Stimulated activated CD8-positive, alpha-beta memory T cell treated with anti-CD3 and anti-CD28 coated beads, Interleukin-4, amount 100 ng/mL, for 48 hours (primary cell): ENCODE measurements around the gene CDC42SE2.
"Not testable (repeated sequence)": the region's sequence is repeated elsewhere in the genome, so short reads cannot be mapped to it uniquely, and the experiment has no call there.

Source experiments
- DNase-seq: peaks from one replicate; pipeline ENCODE4 v3.0.0-alpha.2; 2020

CDC42SE2 gene

GRCh38 chr5:131396630-131397273 is 132.9 kb downstream of the CDC42SE2 start:
- no peak for DNase-seq

DNA sequence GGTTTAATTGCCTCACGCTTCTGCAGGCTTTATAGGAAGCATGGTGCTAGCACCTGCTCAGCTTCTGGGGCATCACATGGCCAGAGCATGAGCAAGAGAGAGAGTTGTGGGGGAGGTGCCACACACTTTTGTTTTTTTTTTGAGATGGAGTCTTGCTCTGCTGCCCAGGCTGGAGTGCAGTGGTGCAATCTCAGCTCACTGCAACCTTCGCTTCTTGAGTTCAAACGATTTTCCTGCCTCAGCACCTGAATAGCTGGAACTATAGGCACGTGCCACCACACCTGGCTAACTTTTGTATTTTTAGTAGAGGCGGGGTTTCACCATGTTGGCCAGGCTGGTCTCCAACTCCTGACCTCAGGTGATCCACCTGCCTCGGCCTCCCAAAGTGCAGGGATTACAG is 135.2 kb downstream of the CDC42SE2 start:
- not testable (repeated sequence) for DNase-seq

GRCh38 chr5:131400585-131400984 is 136.7 kb downstream of the CDC42SE2 start:
- DNase-seq: no peak

- DNase-seq: no peak
Observed at GRCh38 chr5:131405674-131406073, 141.8 kb downstream of the CDC42SE2 start.

DNA sequence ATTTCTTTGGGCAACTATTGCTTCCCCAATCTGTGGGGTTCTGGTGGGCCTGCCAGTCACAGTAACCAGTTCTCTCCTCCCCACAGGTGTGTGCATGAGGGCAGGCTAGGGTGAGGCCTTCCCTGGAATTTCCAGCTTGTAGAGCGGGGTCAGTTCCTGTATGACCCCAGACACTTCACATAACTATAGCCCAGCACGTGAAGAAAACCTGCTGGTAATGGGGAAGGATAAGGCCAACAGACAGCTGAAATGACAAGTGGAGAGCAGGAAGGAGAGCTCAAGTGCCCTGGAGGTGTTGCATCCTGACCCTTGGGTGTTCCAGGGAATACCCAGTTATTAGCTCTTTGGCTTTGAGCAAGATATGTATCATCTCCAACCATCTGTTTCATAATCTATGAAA is 142.2 kb downstream of the CDC42SE2 start:
- DNase-seq: no peak

- no peak for DNase-seq
Observed at GRCh38 chr5:131406975-131407638, 143.3 kb downstream of the CDC42SE2 start.

DNA sequence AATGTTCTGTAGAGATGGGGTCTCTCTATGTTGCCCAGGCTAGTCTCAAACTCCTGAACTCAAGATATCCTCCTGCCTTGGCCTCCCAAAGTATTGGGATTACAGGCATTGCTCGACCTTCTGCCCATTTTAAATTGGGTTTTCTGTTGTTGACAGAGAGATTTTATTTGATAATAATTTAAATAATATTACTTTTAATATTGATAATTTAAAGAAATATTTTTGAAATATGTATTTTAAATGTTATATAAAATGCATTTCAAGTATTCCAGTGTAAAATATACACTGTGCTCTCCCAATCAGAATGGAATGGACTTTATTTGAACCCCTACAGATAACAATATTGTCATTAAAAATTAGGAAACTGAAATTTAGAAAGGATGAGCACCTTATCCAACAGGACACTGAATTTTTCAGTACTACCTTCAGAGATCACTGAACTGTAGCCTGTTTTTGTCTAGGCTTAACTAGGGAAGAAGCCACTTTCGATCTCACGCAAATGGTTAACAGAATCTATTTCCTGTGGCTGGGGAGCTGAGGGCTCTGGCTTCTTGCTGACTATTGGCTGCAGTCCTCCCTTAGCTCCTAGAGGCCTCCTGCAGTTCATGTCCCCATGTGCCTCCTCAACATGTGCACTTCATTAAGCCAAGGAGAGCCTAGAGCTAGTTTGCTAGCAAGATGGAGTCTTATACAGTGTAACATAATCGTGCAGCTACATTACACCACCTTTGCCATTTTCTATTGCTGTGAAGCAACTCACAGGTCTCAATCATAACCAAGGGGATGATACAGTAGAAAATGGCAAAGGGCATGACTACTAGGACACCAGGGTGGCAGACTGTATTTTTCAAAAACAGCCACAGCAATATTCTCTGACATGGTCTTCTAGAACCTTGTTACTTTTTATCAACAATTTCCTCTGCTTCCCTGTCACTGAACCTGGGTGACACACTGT is 150.0 kb downstream of the CDC42SE2 start:
- no peak for DNase-seq

GRCh38 chr5:131416729-131417128 is 152.9 kb downstream of the CDC42SE2 start:
- no peak for DNase-seq

- peak; percentile 92 for DNase-seq
Observed at GRCh38 chr5:131417240-131417869, 153.5 kb downstream of the CDC42SE2 start.

- no peak for DNase-seq
Observed at GRCh38 chr5:131418846-131419245, 155.0 kb downstream of the CDC42SE2 start.

GRCh38 chr5:131419877-131420276 is 156.0 kb downstream of the CDC42SE2 start:
- no peak for DNase-seq

DNA sequence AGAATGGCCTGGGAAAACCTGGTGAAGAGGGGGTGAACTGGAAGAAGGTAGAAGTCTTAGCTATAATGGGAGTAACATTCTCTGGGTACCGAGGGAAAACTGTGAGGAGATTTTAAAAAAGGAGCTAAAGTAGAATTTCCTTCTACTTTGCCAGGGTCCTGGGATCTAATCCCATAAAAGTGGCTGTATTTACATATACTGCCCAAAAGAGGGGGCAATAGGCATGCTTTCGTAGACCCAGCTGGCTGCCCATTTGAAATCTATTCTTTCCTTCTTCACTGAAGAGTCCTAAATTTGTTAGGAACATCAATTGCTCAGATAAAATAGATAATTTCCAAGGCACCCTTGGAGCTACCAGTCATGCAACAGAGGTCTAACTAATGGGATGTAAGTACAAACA is 159.2 kb downstream of the CDC42SE2 start:
- DNase-seq: no peak

- no peak for DNase-seq
Observed at GRCh38 chr5:131426011-131426410, 162.2 kb downstream of the CDC42SE2 start.

DNA sequence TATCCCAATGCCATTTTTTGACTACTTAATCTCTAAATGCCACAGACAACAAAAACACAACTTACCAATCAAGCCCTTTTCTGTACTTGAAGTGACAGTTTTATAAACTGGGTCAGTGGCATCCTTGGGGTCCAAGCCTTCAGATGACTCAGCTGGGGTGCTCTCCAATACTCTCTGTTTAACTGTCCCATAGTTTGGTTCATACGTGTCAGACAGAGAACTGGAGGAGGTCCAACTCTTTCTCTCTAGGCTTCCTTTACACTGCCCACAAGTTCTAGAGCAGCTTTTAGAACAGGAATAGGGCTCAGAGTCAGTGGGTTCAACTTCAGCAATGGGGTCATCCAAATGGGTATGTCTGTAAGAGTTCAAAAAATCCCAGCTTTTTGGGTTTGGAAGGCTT is 166.9 kb downstream of the CDC42SE2 start:
- DNase-seq: no peak

GRCh38 chr5:131431794-131432193 is 167.9 kb downstream of the CDC42SE2 start:
- no peak for DNase-seq

DNA sequence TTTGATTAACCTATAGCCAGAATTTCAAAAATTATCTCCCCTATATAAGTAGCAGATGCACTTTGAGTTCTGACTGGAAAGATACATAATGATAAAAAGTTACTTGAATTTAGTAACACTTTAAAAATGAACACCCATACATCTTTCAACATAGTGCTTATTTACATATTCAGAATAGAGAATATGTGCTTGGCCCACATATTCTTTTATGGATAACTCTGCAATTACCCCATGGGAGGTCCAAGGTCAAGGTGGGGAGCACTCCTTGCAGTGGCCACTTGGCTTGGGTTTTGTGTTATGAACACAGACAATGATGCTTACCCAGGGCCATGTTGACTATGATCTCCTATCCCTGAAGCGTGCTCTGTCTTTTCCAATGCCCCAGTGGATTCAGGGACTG is 169.3 kb downstream of the CDC42SE2 start:
- DNase-seq: no peak

- DNase-seq: no peak
Observed at GRCh38 chr5:131436081-131436480, 172.2 kb downstream of the CDC42SE2 start.

DNA sequence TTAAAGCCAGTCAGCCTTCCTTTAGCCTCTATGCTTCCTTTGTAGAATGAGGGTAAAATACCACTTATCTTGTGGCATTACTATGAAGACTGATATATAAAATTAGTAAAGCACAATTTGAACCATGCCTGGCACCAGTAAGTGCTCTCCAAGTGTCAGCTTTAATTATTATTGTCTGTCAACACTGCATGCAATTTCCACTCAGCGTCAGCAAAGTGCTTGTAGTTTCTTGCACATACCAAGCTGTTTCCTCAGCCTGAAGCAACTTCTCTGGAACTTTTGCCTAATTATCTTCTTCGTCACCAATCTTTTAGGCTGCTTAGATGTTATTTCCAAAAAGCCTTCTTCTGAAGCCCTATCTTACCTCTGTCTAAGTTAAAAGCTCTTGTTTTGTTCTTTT is 177.3 kb downstream of the CDC42SE2 start:
- no peak for DNase-seq
